A673 (cell line): ENCODE data around the gene PHF21B. TPM values are rescaled to one million over a fixed set of nuclear protein-coding genes. Genes with fewer than 3 reads are reported as not detected.
"Not testable (repeated sequence)": the region's sequence is repeated elsewhere in the genome, so short reads cannot be mapped to it uniquely, and the experiment has no call there.

Experiments
- BruUV-seq: library from RNA; stranded (reverse); fragments of 400-500 nt; replicated peaks from 2 replicates; lab custom pipeline; 2021; lab: Mats Ljungman, UMichigan
- CTCF ChIA-PET: fragments of 300-600 bp; sonication (Branson Sonifier 250); formaldehyde crosslinking; loops from one replicate; lab custom pipeline; 2022; ENCODE audit warnings: antibody characterized with exemption; lab: Charles Lee
- POLR2A ChIA-PET: fragments of 300-600 bp; sonication (Branson Sonifier 250); formaldehyde crosslinking; loops from one replicate; lab custom pipeline; 2022; ENCODE audit warnings: antibody characterized with exemption; ENCODE audit not compliant: low non-redundant PET; lab: Charles Lee
- DNase-seq: peaks from one replicate; pipeline ENCODE4 v3.0.0-alpha.2; 2015; ENCODE audit warnings: low spot score
- H3K27ac ChIP-seq: fragments of 200-600 bp; sonication (generic); 2 replicates; pipeline ENCODE4 v1.5.1; 2016; ENCODE audit warnings: mixed run types, low read depth, mild to moderate bottlenecking, mixed read lengths, antibody characterized with exemption, low read length; ENCODE audit not compliant: poor library complexity, severe bottlenecking
- H3K27me3 ChIP-seq: fragments of 200-600 bp; sonication (generic); replicated peaks from 2 replicates; pipeline ENCODE4 v1.6.1; 2017; ENCODE audit warnings: mixed run types, low read depth, mild to moderate bottlenecking, mixed read lengths, antibody characterized with exemption, low read length; ENCODE audit not compliant: insufficient read depth, poor library complexity
- H3K36me3 ChIP-seq: fragments of 200-600 bp; sonication (generic); 2 replicates; pipeline ENCODE4 v1.6.1; 2016; ENCODE audit warnings: mixed run types, mild to moderate bottlenecking, mixed read lengths, antibody characterized with exemption, low read length; ENCODE audit not compliant: insufficient read depth, poor library complexity, severe bottlenecking
- H3K4me1 ChIP-seq: fragments of 200-600 bp; sonication (generic); 2 replicates; pipeline ENCODE4 v1.6.1; 2017; ENCODE audit warnings: mixed run types, mild to moderate bottlenecking, mixed read lengths, antibody characterized with exemption, low read length; ENCODE audit not compliant: insufficient read depth, poor library complexity, severe bottlenecking
- H3K4me3 ChIP-seq: fragments of 200-600 bp; sonication (generic); 2 replicates; pipeline ENCODE4 v1.5.1; 2016; ENCODE audit warnings: low read depth, mixed run types, mild to moderate bottlenecking, mixed read lengths, low read length; ENCODE audit not compliant: poor library complexity, severe bottlenecking
- H3K9me3 ChIP-seq: fragments of 200-600 bp; sonication (generic); 2 replicates; pipeline ENCODE4 v1.6.1; 2016; ENCODE audit warnings: mixed run types, low read depth, mild to moderate bottlenecking, mixed read lengths, antibody characterized with exemption, low read length; ENCODE audit not compliant: poor library complexity, severe bottlenecking
- EZH2 ChIP-seq: fragments of 200-600 bp; sonication (generic); IDR thresholded peaks from 2 replicates; pipeline ENCODE4 v1.6.1; 2017; ENCODE audit warnings: borderline replicate concordance, low read depth, mild to moderate bottlenecking, mixed read lengths, antibody characterized with exemption, low read length; ENCODE audit not compliant: poor library complexity, severe bottlenecking
- intact Hi-C: fragments of 100-400 bp; cut with micrococcal nuclease; formaldehyde crosslinking; loops from one replicate; pipeline ENCODE4 v1.10.0; 2022; ENCODE audit not compliant: unreplicated experiment
- total RNA-seq: library from RNA; stranded (reverse); gene quantifications from 2 replicates; pipeline ENCODE4 v1.2.3, GENCODE V29; 2021
- TF ChIP-seq, protein P1 (sequence below): fragments of 300-800, 200-600 bp; sonication (generic); conservative IDR thresholded peaks from 2 replicates; pipeline ENCODE4 v1.5.1; 2017; ENCODE audit warnings: low read depth, mild to moderate bottlenecking, antibody characterized with exemption, low read length, moderate library complexity, mixed read lengths

The PHF21B gene
- total RNA-seq, 1 experiment from 2014 or later: 13.2 TPM

DNA sequence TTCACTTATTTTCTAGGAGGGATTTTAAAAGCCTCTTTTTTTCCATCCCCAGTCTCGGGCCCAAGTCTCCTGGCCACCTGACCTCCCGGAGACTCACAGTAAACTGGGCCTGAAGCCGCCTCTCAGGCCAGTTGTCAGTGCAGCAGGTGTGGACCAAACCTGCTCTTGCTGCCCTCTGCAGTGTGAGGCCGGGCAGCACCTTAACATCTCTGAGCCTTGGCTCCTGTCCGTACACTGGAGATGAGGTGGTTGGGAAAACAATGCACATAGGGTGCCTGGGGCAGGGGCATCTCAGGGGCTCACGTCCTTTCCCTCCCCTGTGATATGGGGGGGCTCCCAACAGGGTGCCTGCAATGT is 45.1 kb downstream of the PHF21B start:
- Histone ChIP-seq H3K4me3 (no peak overlapping the region), H3K27me3 (no peaks in the 10 kb centered on the region), H3K27ac (no peak overlapping the region), H3K36me3 (peaks cover 4% of the 10 kb centered on the region), H3K9me3 (no peaks in the 10 kb centered on the region), H3K4me1 (peaks cover 12% of the 10 kb centered on the region)
- ChIA-PET CTCF (no interaction called here), POLR2A (no interaction called here)
- no peak for TF ChIP-seq EZH2
- TF ChIP-seq, protein P1, sequence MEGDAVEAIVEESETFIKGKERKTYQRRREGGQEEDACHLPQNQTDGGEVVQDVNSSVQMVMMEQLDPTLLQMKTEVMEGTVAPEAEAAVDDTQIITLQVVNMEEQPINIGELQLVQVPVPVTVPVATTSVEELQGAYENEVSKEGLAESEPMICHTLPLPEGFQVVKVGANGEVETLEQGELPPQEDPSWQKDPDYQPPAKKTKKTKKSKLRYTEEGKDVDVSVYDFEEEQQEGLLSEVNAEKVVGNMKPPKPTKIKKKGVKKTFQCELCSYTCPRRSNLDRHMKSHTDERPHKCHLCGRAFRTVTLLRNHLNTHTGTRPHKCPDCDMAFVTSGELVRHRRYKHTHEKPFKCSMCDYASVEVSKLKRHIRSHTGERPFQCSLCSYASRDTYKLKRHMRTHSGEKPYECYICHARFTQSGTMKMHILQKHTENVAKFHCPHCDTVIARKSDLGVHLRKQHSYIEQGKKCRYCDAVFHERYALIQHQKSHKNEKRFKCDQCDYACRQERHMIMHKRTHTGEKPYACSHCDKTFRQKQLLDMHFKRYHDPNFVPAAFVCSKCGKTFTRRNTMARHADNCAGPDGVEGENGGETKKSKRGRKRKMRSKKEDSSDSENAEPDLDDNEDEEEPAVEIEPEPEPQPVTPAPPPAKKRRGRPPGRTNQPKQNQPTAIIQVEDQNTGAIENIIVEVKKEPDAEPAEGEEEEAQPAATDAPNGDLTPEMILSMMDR: no peak
- no TSS peak for BruUV-seq
- no peak for DNase-seq
- intact Hi-C loops: no loop called here

DNA sequence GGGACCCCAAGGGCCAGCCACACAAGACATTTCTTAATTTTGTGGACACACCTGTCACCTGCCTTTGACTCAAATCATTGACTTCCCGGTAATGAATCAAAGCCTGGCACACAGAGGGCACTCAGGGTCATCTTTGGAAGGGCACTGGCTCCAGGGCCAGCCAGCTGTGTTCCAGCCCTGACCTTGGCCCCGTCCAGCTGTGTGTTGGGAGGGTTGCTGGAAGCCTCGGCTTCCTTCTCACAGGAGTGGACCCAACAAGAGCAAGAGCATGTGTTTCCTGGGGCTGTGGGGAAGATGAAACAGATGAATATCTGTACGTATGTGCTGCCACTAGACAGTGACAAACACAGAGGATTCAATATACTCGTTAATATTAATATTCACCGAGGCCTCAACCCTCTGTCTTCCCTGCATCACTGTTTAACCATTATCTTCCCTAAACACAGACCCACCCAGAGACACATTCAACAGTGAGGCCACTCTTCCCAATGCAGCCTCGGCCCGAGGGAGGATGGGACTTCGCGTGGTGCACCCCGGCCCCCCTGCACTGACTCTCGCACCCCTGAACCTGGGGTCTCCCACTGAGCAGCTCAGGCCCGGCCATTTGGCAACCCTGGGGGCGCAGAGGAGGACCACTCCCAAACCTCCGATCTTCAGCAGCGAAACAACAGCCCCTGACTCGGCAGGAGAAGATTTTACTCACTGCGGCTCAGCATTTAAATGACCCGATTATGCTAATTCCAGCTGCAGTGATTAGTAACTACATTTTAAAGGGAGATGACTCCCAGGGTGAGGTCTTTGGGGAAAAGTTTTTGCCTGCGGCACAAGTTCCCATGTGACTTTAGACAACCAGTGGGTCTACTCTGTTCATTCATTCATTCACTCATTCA is 45.7 kb downstream of the PHF21B start:
- Histone ChIP-seq H3K27ac (no peak overlapping the region), H3K4me1 (peaks cover 12% of the 10 kb centered on the region), H3K9me3 (no peaks in the 10 kb centered on the region), H3K27me3 (no peaks in the 10 kb centered on the region), H3K4me3 (no peak overlapping the region), H3K36me3 (peaks cover 4% of the 10 kb centered on the region)
- intact Hi-C loops: no loop called here
- no peak for TF ChIP-seq EZH2
- TF ChIP-seq, protein P1: no peak
- DNase-seq: peak; percentile 52
- BruUV-seq: no TSS peak
- POLR2A ChIA-PET: no interaction called here
- CTCF ChIA-PET: no interaction called here

DNA sequence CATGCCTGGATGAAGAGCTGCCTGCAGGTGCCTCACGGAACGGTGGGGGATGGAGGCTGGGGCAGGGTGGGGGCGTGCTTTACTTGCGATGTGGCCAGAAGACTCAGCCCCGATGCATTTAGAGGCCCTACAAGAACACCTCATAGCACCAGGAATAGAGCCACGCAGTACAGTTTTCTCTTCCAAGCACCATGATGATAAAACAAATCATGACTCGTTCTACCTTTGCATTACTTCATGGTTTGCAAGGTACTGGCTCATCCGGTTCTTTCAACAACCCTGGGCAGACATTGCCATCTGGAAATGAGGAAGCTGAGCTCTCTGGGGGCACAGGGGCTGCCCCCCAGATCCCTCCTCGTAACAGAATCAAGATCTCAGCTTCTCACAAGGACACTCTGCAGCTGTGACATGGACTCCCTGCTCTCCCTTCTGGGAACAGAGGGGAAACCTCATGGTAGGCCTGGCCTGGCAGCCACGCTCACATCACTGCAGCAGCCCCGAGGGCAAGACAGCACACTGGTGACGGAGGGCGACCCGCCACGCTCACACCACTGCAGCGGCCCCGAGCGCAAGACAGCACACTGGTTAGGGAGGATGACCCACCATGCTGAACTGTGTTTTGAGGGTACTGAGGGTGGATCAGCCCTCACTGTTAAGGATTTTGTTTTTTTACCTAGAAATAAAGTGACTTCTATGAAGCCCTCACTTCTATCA is 46.9 kb downstream of the PHF21B start:
- no TSS peak for BruUV-seq

DNA sequence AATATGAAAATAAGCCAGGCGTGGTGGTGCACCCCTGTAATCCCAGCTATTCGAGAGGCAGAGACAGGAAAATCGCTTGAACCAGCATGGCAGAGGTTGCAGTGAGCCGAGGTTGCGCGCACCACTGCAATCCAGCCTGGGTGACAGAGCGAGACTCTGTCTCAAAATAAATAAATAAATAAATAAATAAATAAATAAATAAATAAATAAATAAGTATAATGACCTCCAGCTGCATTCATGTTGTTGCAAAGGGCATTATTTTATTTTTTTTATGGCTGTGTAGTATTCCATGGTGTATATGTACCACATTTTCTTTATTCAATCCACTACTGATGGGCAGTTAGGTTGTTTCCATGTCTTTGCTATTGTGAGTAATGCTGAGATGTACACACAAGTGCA is 48.1 kb downstream of the PHF21B start:
- H3K27me3 ChIP-seq, H3K27ac ChIP-seq, H3K36me3 ChIP-seq, POLR2A ChIA-PET, intact Hi-C loops, H3K4me3 ChIP-seq, CTCF ChIA-PET, BruUV-seq, H3K9me3 ChIP-seq, DNase-seq: not testable (repeated sequence)
- H3K4me1 ChIP-seq: peaks cover 12% of the 10 kb centered on the region

More for the DNA sequence above, 46.9 kb downstream of the PHF21B start:
- intact Hi-C loops: no loop called here
- Histone ChIP-seq H3K27ac (no peak overlapping the region), H3K27me3 (no peaks in the 10 kb centered on the region), H3K9me3 (no peaks in the 10 kb centered on the region), H3K4me3 (no peak overlapping the region), H3K36me3 (peaks cover 3% of the 10 kb centered on the region), H3K4me1 (peaks cover 12% of the 10 kb centered on the region)
- no peak for TF ChIP-seq EZH2
- TF ChIP-seq, protein P1: no peak
- DNase-seq: no peak
- POLR2A ChIA-PET: no interaction called here
- CTCF ChIA-PET: no interaction called here
